Measurements from ENCODE around the gene RBP3. TPM values are rescaled to one million over a fixed set of nuclear protein-coding genes. Genes with fewer than 3 reads are reported as not detected.
A peak's percentile ranks its signal among the peaks of the same experiment; 100 is the strongest.

The RBP3 gene
- total and polyA plus RNA-seq, 10 donors, result not detected

GRCh38 chr10:47300429-47300931 is 47.7 kb upstream of the RBP3 start:
- no peak for DNase-seq
- Histone ChIP-seq H3K27me3 (replicated peaks in 1 of 7) (peaks cover 0 to 83% (median 28%) of the 10 kb centered on the region in 7 donors), H3K4me1 (peaks cover 0 to 19% (median 15%) of the 10 kb centered on the region in 6 donors), H3K4me3 (peak overlapping the region in 7 of 8 donors; percentile 19 to 66 (median 39)), H3K27ac (no peak overlapping the region), H3K9me3 (no peaks in the 10 kb centered on the region), H3K36me3 (no peaks in the 10 kb centered on the region)
- TF ChIP-seq CTCF (IDR thresholded peaks at IDR 0.05 in 8 of 11, conservative IDR thresholded peaks at IDR 0.05 in 3 of 11) (no peak), POLR2A (IDR thresholded peaks at IDR 0.05) (no peak), POLR2AphosphoS5 (IDR thresholded peaks at IDR 0.05) (no peak)
- intact Hi-C loops (cut with DNase I; ENCODE audit: low total_unique reads), result no loop called here
- WGBS, 5 donors, result 5 to 17% (median 7%) methylated on average over 15 to 57 of the region's 57 CpGs

- no peak overlapping the region for H3K4me3 ChIP-seq
- no peak for DNase-seq
Measured at GRCh38 chr10:47301833-47302232, 46.3 kb upstream of the RBP3 start.

GRCh38 chr10:47303105-47303504 is 45.1 kb upstream of the RBP3 start:
- no peak overlapping the region for H3K4me3 ChIP-seq
- H3K9me3 ChIP-seq, result no peaks in the 10 kb centered on the region
- DNase-seq, result no peak
- WGBS, 5 donors, result 87 to 99% (median 91%) methylated on average over 7 of the region's 7 CpGs
- TF ChIP-seq POLR2AphosphoS5 (IDR thresholded peaks at IDR 0.05) (no peak), CTCF (IDR thresholded peaks at IDR 0.05 in 8 of 11, conservative IDR thresholded peaks at IDR 0.05 in 3 of 11) (no peak), POLR2A (IDR thresholded peaks at IDR 0.05) (no peak)
- H3K27me3 ChIP-seq (replicated peaks in 1 of 7), result peaks cover 0 to 71% (median 28%) of the 10 kb centered on the region in 7 donors
- no peak overlapping the region for H3K27ac ChIP-seq
- H3K4me1 ChIP-seq, result peaks cover 0 to 30% (median 15%) of the 10 kb centered on the region in 6 donors
- no peaks in the 10 kb centered on the region for H3K36me3 ChIP-seq
- intact Hi-C loops (cut with DNase I; ENCODE audit: low total_unique reads), result no loop called here

More at GRCh38 chr10:47301833-47302232, 46.3 kb upstream of the RBP3 start:
- Histone ChIP-seq H3K36me3 (no peaks in the 10 kb centered on the region), H3K27me3 (replicated peaks in 1 of 7) (peaks cover 0 to 79% (median 28%) of the 10 kb centered on the region in 7 donors), H3K9me3 (no peaks in the 10 kb centered on the region), H3K27ac (no peak overlapping the region), H3K4me1 (peaks cover 0 to 25% (median 15%) of the 10 kb centered on the region in 6 donors)
- intact Hi-C loops (cut with DNase I; ENCODE audit: low total_unique reads), result no loop called here
- WGBS, 5 donors, result 63 to 75% (median 75%) methylated on average over 2 of the region's 2 CpGs
- TF ChIP-seq POLR2AphosphoS5 (IDR thresholded peaks at IDR 0.05) (no peak), POLR2A (IDR thresholded peaks at IDR 0.05) (no peak), CTCF (IDR thresholded peaks at IDR 0.05 in 8 of 11, conservative IDR thresholded peaks at IDR 0.05 in 3 of 11) (no peak)

- no peak overlapping the region for H3K4me3 ChIP-seq
- 85 to 93% (median 88%) methylated on average over 6 of the region's 6 CpGs for WGBS, 5 donors
- TF ChIP-seq CTCF (IDR thresholded peaks at IDR 0.05 in 8 of 11, conservative IDR thresholded peaks at IDR 0.05 in 3 of 11), result no peak
- TF ChIP-seq POLR2AphosphoS5 (IDR thresholded peaks at IDR 0.05), result no peak
- no peak for TF ChIP-seq POLR2A (IDR thresholded peaks at IDR 0.05)
- no peak for DNase-seq
- no peak overlapping the region for H3K27ac ChIP-seq
- no peaks in the 10 kb centered on the region for H3K36me3 ChIP-seq
- peaks cover 0 to 69% (median 28%) of the 10 kb centered on the region in 7 donors for H3K27me3 ChIP-seq (replicated peaks in 1 of 7)
- intact Hi-C loops (cut with DNase I; ENCODE audit: low total_unique reads), result no loop called here
- H3K9me3 ChIP-seq, result no peaks in the 10 kb centered on the region
- peaks cover 0 to 33% (median 15%) of the 10 kb centered on the region in 6 donors for H3K4me1 ChIP-seq
Measured at GRCh38 chr10:47303866-47304265, 44.3 kb upstream of the RBP3 start.
